Heart left ventricle (tissue), 16 donors: Measurements from ENCODE around the gene EFCC1. TPM values are rescaled to one million over a fixed set of nuclear protein-coding genes. Genes with fewer than 3 reads are reported as not detected.

Source experiments
- ATAC-seq, 4 donors: fragments of 200-7000 bp; cut with Tn5 transposase; one replicate each; pipeline ENCODE4 v1.9.1; 2020 to 2022; ENCODE audit warnings: moderate library complexity in 4 of 4, mild to moderate bottlenecking in 3 of 4, moderate number of reproducible peaks in 1 of 4
- DNase-seq, 5 donors: peaks; one replicate each; pipeline ENCODE4 v3.0.0-alpha.2; 2020
- H3K27ac ChIP-seq, 12 donors: fragments of 200-600 bp; sonication (generic) in 4 of 12; one replicate each; pipeline versions ENCODE4 v1.5.0 to v1.8.0; 2016 to 2022; ENCODE audit warnings: mild to moderate bottlenecking in 2 of 12
- H3K27me3 ChIP-seq, 9 donors: fragments of 200-600 bp; sonication (generic) in 2 of 9; one replicate each; pipeline versions ENCODE4 v1.5.1 to v1.8.0; 2016 to 2022; ENCODE audit warnings: mild to moderate bottlenecking in 3 of 9
- H3K36me3 ChIP-seq, 9 donors: fragments of 200-600 bp; sonication (generic) in 2 of 9; one replicate each; pipeline versions ENCODE4 v1.5.0 to v1.8.0; 2018 to 2022; ENCODE audit warnings: mild to moderate bottlenecking in 2 of 9
- H3K4me1 ChIP-seq, 12 donors: fragments of 200-600 bp; sonication (generic) in 4 of 12; one replicate each; pipeline versions ENCODE4 v1.5.0 to v1.8.0; 2016 to 2022; ENCODE audit warnings: mild to moderate bottlenecking in 3 of 12
- H3K4me3 ChIP-seq, 12 donors: fragments of 200-600 bp; sonication (generic) in 4 of 12; one replicate each; pipeline versions ENCODE4 v1.5.0 to v1.8.0; 2017 to 2022; ENCODE audit warnings: mild to moderate bottlenecking in 9 of 12, moderate library complexity in 4 of 12
- H3K9me3 ChIP-seq, 12 donors: fragments of 200-600 bp; sonication (generic) in 4 of 12; one replicate each; pipeline versions ENCODE4 v1.5.0 to v1.8.0; 2016 to 2022; ENCODE audit warnings: mild to moderate bottlenecking in 1 of 12
- POLR2A ChIP-seq, 2 donors: fragments of 450-650 bp; IDR thresholded peaks; one replicate each; pipeline ENCODE4 v1.6.1; 2017; ENCODE audit warnings: antibody characterized with exemption in 2 of 2, mild to moderate bottlenecking in 2 of 2, moderate library complexity in 2 of 2
- WGBS, 4 donors: extraction: QIAGEN DNeasy Blood & Tissue Kit in 2 of 4; methylation state at CpG; one replicate each; pipeline versions ENCODE4 v1.1.5 to v1.1.7; 2013 to 2018; 5-methylcytosine and 5-hydroxymethylcytosine counted together
- intact Hi-C, 10 donors: fragments of 100-400 bp; cut with DNase I; formaldehyde crosslinking; loops; one replicate each; pipeline versions ENCODE4 v1.11.1 to v1.14.2; 2022
- polyA plus RNA-seq, 2 donors: library from polyadenylated mRNA; stranded (reverse); fragments of 200-250 nt; gene quantifications; one replicate each; pipeline ENCODE4 v1.2.3, GENCODE V29; 2013
- total RNA-seq, 9 donors: library from RNA; depleted of rRNA in 2 of 9; stranded (reverse); fragments of >200 nt in 2 of 9; fragmentation: NEBNext Ultra II Directional in 3 of 9; extraction: Animal tissue kit (Norgen Biotek cat#: 25700) in 3 of 9; gene quantifications; one replicate each; pipeline versions ENCODE4 v1.1.0 to v1.2.4, GENCODE V29; 2016 to 2023
- TF ChIP-seq, protein P1 (sequence below), 12 donors: fragments of 200-600 bp; sonication (generic) in 4 of 12; IDR thresholded peaks; one replicate each; pipeline versions ENCODE4 v1.5.0 to v1.8.0; 2018 to 2022; ENCODE audit warnings: antibody characterized with exemption in 12 of 12, mild to moderate bottlenecking in 5 of 12
- donor health status: ischemic (EF 13 %, LVEDD 7.1; RV severe dilation, severe dysfunction).
- donor health status: healthy with polysubstance abuse.
- donor health status: DM: no; HTN: yes; CAD: no.
- donor health status: DM: no; HTN: no; CAD: no.
- donor health status: ischemic (EF 25% LVEDD 6.9; RV normal size, moderate dysfunction).
- donor health status: ischemic (EF 25% LVEDD 5.7; RV mildly dilated, moderate dysfunction).
- donor health status: healthy.
- donor health status: DM: yes; HTN: yes; CAD: no.
- donor health status: ischemic (EF 35%, LVEDD 5.7; RV mildly dilated, moderate dysfunction).
- donor health status: nonischemic (EF 11% LVEDD 7.7; RV severe dilation, severe dysfunction).
- donor health status: DM: yes; HTN: yes; CAD: no.
- donor health status: PGD.
- donor health status: ischemic (EF 29% LVEDD 5.4; RV normal size, mild dysfunction).
- donor health status: nonischemic (EF 23%, LVEDD 6.1; RV moderate dilation, normal function).

Gene EFCC1
- total and polyA plus RNA-seq, 11 donors: 0.60 to 2.5 (median 1.5) TPM

DNA sequence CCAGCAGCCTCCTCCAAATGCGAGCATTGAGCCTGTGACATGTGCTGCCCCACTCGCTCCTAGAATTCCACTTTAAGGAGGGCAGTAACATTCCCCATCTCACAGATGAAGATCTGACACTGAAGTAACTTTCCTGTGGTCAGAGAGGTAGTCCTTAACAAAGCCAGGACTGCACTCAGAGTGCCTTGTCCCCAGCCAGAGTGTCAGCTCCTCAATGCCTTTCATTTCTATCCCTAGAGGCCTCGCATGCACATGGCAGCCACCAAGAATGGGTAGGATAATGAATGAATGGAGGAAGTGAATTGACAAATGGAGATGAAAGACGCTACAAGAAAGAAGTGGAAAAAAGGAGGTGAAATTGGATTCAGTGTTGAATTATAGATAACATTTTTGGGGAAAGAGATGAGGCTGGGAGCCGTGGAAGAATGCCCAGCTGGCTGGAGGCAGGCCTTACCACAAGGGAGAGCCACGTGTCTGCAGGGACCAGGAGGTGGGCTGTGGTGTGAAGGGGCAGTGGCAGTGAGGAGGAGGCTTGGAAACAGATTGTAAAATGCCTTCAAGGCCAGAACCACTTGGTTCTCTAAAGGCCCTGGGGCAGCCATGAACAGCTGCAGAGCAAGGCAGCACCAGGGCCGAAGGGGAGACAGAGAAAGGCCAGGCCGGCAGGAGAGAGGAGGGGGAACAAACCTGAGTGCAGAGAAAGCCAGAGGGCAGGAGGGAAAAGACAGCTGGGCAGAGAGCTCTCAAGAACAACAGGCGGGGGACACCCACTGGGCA, 17.6 kb upstream of the EFCC1 start:
- no peaks in the 10 kb centered on the region for H3K4me1 ChIP-seq
- H3K9me3 ChIP-seq: no peaks in the 10 kb centered on the region
- H3K36me3 ChIP-seq: no peaks in the 10 kb centered on the region
- no peak for DNase-seq
- no peak overlapping the region for H3K4me3 ChIP-seq
- TF ChIP-seq, protein P1, sequence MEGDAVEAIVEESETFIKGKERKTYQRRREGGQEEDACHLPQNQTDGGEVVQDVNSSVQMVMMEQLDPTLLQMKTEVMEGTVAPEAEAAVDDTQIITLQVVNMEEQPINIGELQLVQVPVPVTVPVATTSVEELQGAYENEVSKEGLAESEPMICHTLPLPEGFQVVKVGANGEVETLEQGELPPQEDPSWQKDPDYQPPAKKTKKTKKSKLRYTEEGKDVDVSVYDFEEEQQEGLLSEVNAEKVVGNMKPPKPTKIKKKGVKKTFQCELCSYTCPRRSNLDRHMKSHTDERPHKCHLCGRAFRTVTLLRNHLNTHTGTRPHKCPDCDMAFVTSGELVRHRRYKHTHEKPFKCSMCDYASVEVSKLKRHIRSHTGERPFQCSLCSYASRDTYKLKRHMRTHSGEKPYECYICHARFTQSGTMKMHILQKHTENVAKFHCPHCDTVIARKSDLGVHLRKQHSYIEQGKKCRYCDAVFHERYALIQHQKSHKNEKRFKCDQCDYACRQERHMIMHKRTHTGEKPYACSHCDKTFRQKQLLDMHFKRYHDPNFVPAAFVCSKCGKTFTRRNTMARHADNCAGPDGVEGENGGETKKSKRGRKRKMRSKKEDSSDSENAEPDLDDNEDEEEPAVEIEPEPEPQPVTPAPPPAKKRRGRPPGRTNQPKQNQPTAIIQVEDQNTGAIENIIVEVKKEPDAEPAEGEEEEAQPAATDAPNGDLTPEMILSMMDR (IDR thresholded peaks at IDR 0.05): no peak
- TF ChIP-seq POLR2A (IDR thresholded peaks at IDR 0.05): no peak
- intact Hi-C loops: loop anchor here in 1 of 10 donors (10.0 kb wide), 1 partner anchor 51 kb away; no protein-coding TSS in a partner anchor
- ATAC-seq: no peak
- WGBS, 4 donors: 88 to 90% (median 89%) methylated on average over 9 of the region's 9 CpGs
- no peaks in the 10 kb centered on the region for H3K27me3 ChIP-seq
- H3K27ac ChIP-seq: no peak overlapping the region

DNA sequence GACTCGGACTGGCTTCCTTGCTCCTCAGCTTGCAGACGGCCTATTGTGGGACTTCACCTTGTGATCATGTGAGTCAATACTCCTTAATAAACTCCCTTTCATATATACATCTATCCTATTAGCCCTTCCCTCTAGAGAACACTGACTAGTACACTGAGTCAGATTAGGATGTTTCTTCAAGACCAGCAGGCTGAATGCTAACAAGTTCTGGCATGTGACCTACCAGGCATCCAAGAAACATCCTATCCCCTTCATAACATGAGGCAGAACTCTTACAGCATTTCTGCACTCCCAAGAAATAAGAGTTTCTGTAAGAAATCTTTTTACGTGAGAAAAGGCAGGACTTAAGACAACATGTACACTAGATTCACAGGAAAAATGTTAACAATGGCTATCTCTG, 16.5 kb upstream of the EFCC1 start:
- intact Hi-C loops: loop anchor here in 1 of 10 donors (10.0 kb wide), 1 partner anchor 50 kb away; no protein-coding TSS in a partner anchor
- Histone ChIP-seq H3K36me3 (no peaks in the 10 kb centered on the region), H3K9me3 (no peaks in the 10 kb centered on the region), H3K27ac (no peak overlapping the region), H3K27me3 (no peaks in the 10 kb centered on the region), H3K4me1 (no peaks in the 10 kb centered on the region), H3K4me3 (no peak overlapping the region)
- TF ChIP-seq, protein P1 (IDR thresholded peaks at IDR 0.05): no peak
- TF ChIP-seq POLR2A (IDR thresholded peaks at IDR 0.05): no peak
- no peak for DNase-seq
- no peak for ATAC-seq
- 90 to 99% (median 94%) methylated on average over 3 of the region's 3 CpGs for WGBS, 4 donors

DNA sequence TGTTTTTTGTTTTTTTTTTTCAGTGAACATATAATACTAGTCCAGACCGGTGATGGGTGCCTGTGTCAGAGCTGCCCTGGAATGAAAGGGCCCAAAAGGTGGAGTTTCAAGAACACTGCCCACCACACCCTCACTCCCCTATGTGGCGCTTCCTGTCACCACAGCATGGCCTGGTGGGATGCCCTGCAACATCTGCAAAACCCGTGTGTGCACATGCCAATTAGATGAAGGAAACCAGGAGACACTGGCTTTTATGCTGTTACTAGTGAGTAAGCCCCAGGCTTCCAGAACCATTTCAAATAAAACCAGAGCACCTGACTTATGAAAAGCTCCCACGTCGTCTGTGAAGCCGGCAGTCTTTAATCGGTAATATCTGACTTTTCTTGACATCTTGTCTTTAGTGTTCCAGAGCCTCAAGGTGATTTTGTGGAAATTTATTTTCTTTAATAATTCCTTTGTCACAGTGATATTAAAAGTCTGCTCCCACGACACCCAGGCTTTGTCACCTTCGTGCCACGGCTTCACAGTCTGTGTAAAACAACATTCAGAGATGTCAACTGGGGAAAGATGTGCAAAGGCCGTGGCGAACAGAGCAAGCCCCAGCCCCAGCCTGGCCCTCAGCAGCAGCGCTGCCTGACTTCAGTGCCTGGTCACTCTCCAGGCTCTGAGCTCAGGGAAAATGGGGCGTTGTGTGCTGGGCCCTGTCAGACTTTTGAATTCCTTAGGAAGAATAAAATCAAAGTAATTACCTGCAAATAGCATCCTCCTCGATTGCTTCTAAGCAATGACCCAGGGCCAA, 13.6 kb upstream of the EFCC1 start:
- intact Hi-C loops: loop anchor here in 1 of 10 donors (10.0 kb wide), 1 partner anchor 47 kb away; no protein-coding TSS in a partner anchor
- no peaks in the 10 kb centered on the region for H3K9me3 ChIP-seq
- H3K27me3 ChIP-seq: no peaks in the 10 kb centered on the region
- DNase-seq (no peak), ATAC-seq (no peak)
- no peak overlapping the region for H3K27ac ChIP-seq
- H3K4me3 ChIP-seq: no peak overlapping the region
- H3K36me3 ChIP-seq: no peaks in the 10 kb centered on the region
- no peaks in the 10 kb centered on the region for H3K4me1 ChIP-seq
- no peak for TF ChIP-seq POLR2A (IDR thresholded peaks at IDR 0.05)
- TF ChIP-seq, protein P1 (IDR thresholded peaks at IDR 0.05): no peak
- WGBS, 4 donors: 88 to 92% (median 88%) methylated on average over 15 of the region's 15 CpGs

DNA sequence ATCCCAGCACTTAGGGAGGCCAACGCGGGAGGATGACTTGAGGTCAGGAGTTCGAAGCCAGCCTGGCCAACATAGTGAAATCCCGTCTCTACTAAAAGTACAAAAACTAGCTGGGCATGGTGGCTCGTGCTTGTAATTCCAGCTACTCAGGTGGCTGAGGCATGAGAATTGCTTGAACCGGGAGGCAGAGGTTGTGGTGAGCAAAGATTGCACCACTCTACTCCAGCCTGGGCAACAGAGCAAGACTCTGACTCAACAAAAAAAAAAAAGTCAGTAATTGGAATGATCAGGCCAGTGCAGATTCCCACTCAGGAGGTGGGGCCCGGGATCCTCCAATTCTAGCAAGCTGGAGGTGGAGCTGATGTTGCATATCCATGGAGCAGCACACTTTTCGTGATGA, 12.8 kb upstream of the EFCC1 start:
- DNase-seq (no peak), ATAC-seq (no peak)
- H3K36me3 ChIP-seq: no peaks in the 10 kb centered on the region
- 92 to 97% (median 96%) methylated on average over 8 of the region's 8 CpGs for WGBS, 4 donors
- no peaks in the 10 kb centered on the region for H3K27me3 ChIP-seq
- H3K27ac ChIP-seq: no peak overlapping the region
- H3K4me1 ChIP-seq: peaks cover 0 to 2% (median under 1%) of the 10 kb centered on the region in 12 donors
- H3K9me3 ChIP-seq: no peaks in the 10 kb centered on the region
- intact Hi-C loops: loop anchor here in 1 of 10 donors (10.0 kb wide), 1 partner anchor 47 kb away; no protein-coding TSS in a partner anchor
- H3K4me3 ChIP-seq: no peak overlapping the region
- TF ChIP-seq, protein P1 (IDR thresholded peaks at IDR 0.05): no peak
- no peak for TF ChIP-seq POLR2A (IDR thresholded peaks at IDR 0.05)
